GM21786 (cell line): ENCODE measurements around the gene CFAP161.
A peak's percentile ranks its signal among the peaks of the same experiment; 100 is the strongest.
"Not testable (repeated sequence)": the region's sequence is repeated elsewhere in the genome, so short reads cannot be mapped to it uniquely, and the experiment has no call there.

Experiments
- ATAC-seq: cut with Tn5 transposase; IDR thresholded peaks from one replicate; pipeline ENCODE4 v1.9.1; 2021; ENCODE audit not compliant: unreplicated experiment

The CFAP161 gene

GRCh38 chr15:81106560-81106959 lies 27.5 kb upstream of the CFAP161 start:
- no peak for ATAC-seq

- ATAC-seq = no peak
These were observed 26.2 kb upstream of the CFAP161 start for GRCh38 chr15:81107889-81108288.

GRCh38 chr15:81108427-81108826 lies 25.6 kb upstream of the CFAP161 start:
- ATAC-seq = no peak

GRCh38 chr15:81111018-81111417 lies 23.1 kb upstream of the CFAP161 start:
- no peak for ATAC-seq

GRCh38 chr15:81111510-81112470 lies 22.3 kb upstream of the CFAP161 start:
- peak; percentile 85 for ATAC-seq

GRCh38 chr15:81113204-81113657 lies 20.8 kb upstream of the CFAP161 start:
- ATAC-seq = no peak

- no peak for ATAC-seq
These were observed 20.2 kb upstream of the CFAP161 start for GRCh38 chr15:81113861-81114291.

- ATAC-seq = no peak
These were observed 18.8 kb upstream of the CFAP161 start for GRCh38 chr15:81115054-81115939.

DNA sequence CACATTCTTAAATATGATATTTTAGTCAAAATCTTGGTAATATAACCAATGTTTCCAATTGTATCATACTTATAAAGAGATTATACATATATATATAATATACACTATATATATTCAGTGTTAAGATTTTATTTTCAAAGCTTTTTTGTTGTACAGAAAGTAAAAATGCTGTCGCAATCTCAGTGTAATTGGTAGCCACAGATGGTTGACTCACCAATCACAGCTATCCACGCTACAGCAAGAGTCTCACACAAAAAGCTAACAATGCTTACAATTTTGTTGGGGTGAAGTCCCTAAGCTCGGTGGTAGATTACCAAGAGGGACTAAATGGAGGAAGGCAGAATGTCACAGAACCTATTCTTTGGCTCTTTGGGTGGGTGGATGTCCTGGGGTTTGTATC lies 16.9 kb upstream of the CFAP161 start:
- ATAC-seq = no peak

DNA sequence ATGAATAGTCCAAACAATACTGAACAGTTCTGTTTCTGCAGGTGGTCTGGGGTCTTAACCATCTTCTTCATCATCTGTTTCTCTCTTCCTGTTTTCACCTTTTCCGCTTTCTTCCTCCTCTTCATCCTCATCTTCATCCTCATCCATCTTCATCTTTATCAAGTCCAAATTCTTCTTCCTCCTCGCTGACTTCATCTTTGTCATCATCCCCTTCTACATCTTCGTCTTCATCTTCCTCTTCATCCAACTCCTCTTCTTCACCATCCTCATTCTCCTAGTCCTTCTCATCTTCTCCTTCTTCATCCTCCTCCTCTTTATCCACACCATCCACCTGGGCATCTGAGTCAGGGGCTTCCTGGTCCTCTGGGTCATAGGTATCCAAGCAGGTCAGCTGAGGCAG lies 16.5 kb upstream of the CFAP161 start:
- no peak for ATAC-seq

GRCh38 chr15:81118361-81118760 lies 15.7 kb upstream of the CFAP161 start:
- ATAC-seq = no peak

DNA sequence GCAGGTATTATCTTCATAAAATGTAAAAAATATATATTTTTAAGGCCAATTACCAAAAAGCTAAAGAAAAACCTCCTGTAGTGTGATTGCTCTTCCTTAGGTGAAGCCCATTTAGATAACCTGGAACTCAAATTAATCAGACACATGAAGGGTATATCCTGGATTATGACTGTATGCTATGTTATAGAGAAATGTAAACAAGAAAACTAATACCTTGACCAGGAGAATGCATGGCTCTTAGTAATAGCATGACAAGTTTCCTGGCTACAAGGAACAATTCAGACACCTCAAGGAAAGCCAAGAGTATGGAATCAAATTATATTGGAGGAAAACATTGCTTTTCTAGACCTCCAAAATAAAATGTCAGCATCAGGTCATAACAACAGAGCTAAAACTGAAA lies 14.0 kb upstream of the CFAP161 start:
- no peak for ATAC-seq

- no peak for ATAC-seq
These were observed 7.2 kb upstream of the CFAP161 start for GRCh38 chr15:81126892-81127291.

GRCh38 chr15:81141478-81141877 lies 7.4 kb downstream of the CFAP161 start:
- not testable (repeated sequence) for ATAC-seq

- no peak for ATAC-seq
These were observed 11.9 kb downstream of the CFAP161 start for GRCh38 chr15:81146006-81146405.

GRCh38 chr15:81146466-81146865 lies 12.4 kb downstream of the CFAP161 start:
- no peak for ATAC-seq

GRCh38 chr15:81151389-81151788 lies 17.3 kb downstream of the CFAP161 start:
- no peak for ATAC-seq

- ATAC-seq = no peak
These were observed 18.3 kb downstream of the CFAP161 start for GRCh38 chr15:81152339-81152738.

DNA sequence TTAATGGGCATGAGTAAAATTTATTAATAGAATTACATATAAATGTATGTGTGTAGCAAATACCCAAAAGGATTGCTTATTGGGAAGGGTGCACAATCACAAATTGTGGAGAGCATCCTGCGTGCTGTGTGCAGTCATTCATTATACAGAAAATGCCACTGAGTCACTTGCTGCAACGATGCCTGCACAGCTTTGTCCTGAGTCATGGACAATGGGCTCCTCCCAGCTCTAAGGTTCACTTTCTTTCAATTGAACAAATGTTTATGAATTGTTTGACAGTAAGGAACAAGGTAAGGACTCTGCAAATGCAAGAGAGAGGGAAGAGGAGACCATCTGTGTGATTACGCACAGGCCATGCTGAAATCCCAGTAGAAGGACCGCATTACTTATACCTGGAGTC lies 18.7 kb downstream of the CFAP161 start:
- ATAC-seq = no peak

DNA sequence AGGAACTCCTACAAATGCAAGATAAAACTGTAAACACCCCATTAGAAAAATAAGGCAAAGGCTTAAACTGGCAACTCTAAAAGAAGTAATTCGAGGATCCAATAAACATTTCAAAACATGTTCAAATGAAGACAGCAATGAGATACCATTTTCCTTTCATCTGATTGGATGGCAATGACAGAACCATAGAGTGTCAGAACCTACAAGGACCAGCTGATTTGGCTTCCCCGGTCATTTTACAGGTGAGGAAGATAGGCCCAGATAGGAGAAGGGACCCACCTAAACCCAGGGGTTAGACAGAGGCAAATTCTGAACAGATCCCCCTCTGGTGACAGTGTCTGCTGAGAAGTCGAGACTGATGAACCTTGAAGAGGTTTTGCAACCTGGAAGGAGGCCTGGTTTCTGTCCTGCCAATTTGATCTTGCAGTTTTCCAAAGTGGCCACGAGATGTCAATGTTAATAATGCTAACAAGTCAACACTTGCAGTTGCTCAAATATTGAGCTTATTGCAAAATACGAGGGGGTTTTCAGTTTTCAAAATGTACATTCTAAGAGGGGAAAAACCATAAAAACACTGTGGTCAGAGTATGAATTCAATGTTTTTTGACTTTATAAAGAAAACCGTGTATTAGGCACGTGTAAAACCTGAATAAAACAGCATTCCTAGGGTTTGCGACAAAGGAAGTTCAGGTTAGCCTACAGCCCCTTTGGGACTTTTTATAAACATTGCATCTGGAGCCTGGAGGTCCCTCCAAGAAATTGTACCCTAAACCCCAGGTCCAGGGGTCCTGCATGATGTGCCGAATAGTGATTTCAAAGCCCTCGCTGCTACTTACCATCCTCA lies 21.5 kb downstream of the CFAP161 start:
- ATAC-seq = no peak

- ATAC-seq = no peak
These were observed 22.3 kb downstream of the CFAP161 start for GRCh38 chr15:81156324-81156723.
